Glutamatergic neuron (in vitro differentiated cells): ENCODE data around the gene PCNX2. TPM values are rescaled to one million over a fixed set of nuclear protein-coding genes. Genes with fewer than 3 reads are reported as not detected.

Experiments used
- DNase-seq: peaks from one replicate; pipeline ENCODE4 v3.0.0; 2022
- H3K27ac Mint-ChIP-seq: one replicate; pipeline ENCODE4 v1.8.0; 2020; ENCODE audit warnings: mild to moderate bottlenecking, mixed read lengths, inconsistent platforms; ENCODE audit not compliant: unreplicated experiment
- H3K27me3 Mint-ChIP-seq: one replicate; pipeline ENCODE4 v1.8.0; 2020; ENCODE audit warnings: mild to moderate bottlenecking, moderate library complexity, mixed read lengths, inconsistent platforms; ENCODE audit not compliant: unreplicated experiment
- H3K36me3 Mint-ChIP-seq: one replicate; pipeline ENCODE4 v1.8.0; 2020; ENCODE audit warnings: mild to moderate bottlenecking, mixed read lengths, inconsistent platforms; ENCODE audit not compliant: unreplicated experiment
- H3K4me1 Mint-ChIP-seq: one replicate; pipeline ENCODE4 v1.8.0; 2020; ENCODE audit warnings: mild to moderate bottlenecking, low read depth, mixed read lengths, inconsistent platforms; ENCODE audit not compliant: unreplicated experiment
- H3K4me3 Mint-ChIP-seq: one replicate; pipeline ENCODE4 v1.8.0; 2020; ENCODE audit warnings: mild to moderate bottlenecking, mixed read lengths, inconsistent platforms; ENCODE audit not compliant: unreplicated experiment
- H3K9me3 Mint-ChIP-seq: one replicate; pipeline ENCODE4 v1.8.0; 2020; ENCODE audit warnings: mild to moderate bottlenecking, moderate library complexity, mixed read lengths, inconsistent platforms; ENCODE audit not compliant: unreplicated experiment
- total RNA-seq: library from RNA; stranded (reverse); fragmentation: NEBNext Ultra II Directional; extraction: Animal tissue kit (Norgen Biotek cat#: 25700); gene quantifications from one replicate; pipeline ENCODE4 v1.2.1, GENCODE V29; 2021; ENCODE audit not compliant: unreplicated experiment
- TF ChIP-seq, protein P1 (sequence below): fragments of 200-600 bp; sonication (generic); IDR thresholded peaks from one replicate; pipeline ENCODE4 v1.5.0; 2021; ENCODE audit not compliant: partially characterized antibody, unreplicated experiment

PCNX2 gene
- total RNA-seq, 1 donor from 2014 or later = 44.5 TPM

DNA sequence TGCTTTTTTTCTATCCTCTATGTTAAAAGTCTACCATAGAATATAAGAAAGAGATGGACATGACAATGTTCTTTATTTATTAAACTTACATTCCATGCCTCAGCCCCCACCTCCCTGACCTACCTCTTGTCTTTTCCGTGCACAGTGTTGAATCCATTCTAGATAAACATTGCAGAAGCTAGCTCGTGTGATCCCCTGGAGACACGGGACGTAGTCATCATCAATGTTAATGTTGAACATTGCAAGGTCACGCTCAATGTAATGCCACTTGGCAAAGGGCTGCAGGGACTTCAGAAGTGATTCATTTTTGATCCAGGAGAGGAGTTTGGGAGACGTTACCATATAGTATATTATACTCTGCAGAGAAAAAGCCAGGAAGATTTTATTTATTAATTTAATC, 278.7 kb downstream of the PCNX2 start:
- peaks cover 15% of the 10 kb centered on the region for H3K4me1 Mint-ChIP-seq
- DNase-seq = no peak

DNA sequence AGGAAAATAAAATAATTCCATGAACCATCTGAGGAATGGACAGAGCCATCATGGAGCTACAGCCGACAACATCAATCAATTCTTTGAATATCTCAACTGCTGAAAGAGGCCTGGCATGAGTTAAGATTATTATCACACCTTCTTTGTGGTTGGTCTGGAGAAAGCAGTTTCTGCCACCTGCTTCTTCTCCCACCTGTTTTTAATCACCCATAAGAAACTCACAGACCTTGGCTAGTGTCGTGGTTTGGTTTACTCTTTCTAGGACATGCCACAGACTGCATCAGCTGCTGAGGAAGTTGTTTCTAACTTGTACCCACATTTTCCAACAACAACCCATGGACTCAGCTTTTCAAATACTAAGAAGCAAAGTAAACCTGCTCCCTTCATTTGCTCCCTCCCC, 279.6 kb downstream of the PCNX2 start:
- Mint-ChIP-seq H3K9me3 (peaks cover 2% of the 10 kb centered on the region), H3K36me3 (peaks cover 5% of the 10 kb centered on the region), H3K4me1 (peaks cover 15% of the 10 kb centered on the region), H3K27me3 (no peaks in the 10 kb centered on the region), H3K27ac (no peak overlapping the region), H3K4me3 (no peak overlapping the region)
- TF ChIP-seq, protein P1, sequence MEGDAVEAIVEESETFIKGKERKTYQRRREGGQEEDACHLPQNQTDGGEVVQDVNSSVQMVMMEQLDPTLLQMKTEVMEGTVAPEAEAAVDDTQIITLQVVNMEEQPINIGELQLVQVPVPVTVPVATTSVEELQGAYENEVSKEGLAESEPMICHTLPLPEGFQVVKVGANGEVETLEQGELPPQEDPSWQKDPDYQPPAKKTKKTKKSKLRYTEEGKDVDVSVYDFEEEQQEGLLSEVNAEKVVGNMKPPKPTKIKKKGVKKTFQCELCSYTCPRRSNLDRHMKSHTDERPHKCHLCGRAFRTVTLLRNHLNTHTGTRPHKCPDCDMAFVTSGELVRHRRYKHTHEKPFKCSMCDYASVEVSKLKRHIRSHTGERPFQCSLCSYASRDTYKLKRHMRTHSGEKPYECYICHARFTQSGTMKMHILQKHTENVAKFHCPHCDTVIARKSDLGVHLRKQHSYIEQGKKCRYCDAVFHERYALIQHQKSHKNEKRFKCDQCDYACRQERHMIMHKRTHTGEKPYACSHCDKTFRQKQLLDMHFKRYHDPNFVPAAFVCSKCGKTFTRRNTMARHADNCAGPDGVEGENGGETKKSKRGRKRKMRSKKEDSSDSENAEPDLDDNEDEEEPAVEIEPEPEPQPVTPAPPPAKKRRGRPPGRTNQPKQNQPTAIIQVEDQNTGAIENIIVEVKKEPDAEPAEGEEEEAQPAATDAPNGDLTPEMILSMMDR = no peak
- no peak for DNase-seq

More for the DNA sequence above, 278.7 kb downstream of the PCNX2 start:
- TF ChIP-seq, protein P1 = no peak
- Mint-ChIP-seq H3K27me3 (no peaks in the 10 kb centered on the region), H3K4me3 (no peak overlapping the region), H3K27ac (no peak overlapping the region), H3K9me3 (peaks cover 2% of the 10 kb centered on the region), H3K36me3 (peaks cover 5% of the 10 kb centered on the region)

DNA sequence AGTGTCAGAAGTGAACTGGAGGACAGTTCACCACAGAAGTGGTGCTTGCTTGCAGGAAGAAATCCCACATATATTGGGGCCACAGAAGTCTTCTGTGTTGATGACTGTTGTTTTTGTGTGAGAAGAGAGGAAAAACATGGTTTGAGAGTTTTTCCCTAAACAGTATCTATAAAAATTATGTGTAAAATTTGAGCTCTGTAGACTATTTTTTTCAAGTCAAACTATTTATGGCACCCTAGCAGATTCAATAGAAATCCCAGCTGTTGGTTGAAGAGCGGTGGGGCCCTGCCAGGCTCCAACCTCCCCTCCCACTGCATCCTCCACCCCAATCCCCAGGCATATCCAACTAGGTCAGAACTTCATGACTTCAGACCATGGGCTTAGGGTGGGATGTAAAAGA, 283.5 kb downstream of the PCNX2 start:
- Mint-ChIP-seq H3K4me1 (peaks cover 3% of the 10 kb centered on the region), H3K4me3 (no peak overlapping the region), H3K9me3 (peaks cover 2% of the 10 kb centered on the region), H3K27ac (no peak overlapping the region), H3K36me3 (peaks cover 5% of the 10 kb centered on the region), H3K27me3 (no peaks in the 10 kb centered on the region)
- DNase-seq = no peak
- TF ChIP-seq, protein P1 = no peak

DNA sequence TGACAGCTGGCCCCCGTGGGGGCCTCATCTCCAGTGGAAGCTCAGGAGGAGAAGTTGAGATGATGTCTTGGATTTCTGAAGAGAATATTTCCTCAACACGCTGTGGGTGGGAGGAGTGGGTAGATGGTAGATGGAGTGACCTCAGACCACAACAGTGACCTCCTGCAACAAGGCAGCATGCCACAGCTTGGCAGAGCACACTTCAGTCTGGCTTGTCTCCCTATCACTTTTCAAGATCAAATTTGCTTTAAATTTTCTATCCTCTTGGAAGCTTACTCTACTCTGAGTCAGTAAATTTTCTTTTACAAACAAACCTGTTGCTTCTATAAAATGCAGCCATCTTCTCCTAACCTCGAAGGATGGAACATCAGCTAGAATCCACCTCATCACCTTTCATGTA, 285.4 kb downstream of the PCNX2 start:
- no peak for DNase-seq
- TF ChIP-seq, protein P1 = no peak
- Mint-ChIP-seq H3K27ac (no peak overlapping the region), H3K36me3 (no peaks in the 10 kb centered on the region), H3K9me3 (peaks cover 8% of the 10 kb centered on the region), H3K4me3 (no peak overlapping the region), H3K27me3 (no peaks in the 10 kb centered on the region), H3K4me1 (no peaks in the 10 kb centered on the region)

DNA sequence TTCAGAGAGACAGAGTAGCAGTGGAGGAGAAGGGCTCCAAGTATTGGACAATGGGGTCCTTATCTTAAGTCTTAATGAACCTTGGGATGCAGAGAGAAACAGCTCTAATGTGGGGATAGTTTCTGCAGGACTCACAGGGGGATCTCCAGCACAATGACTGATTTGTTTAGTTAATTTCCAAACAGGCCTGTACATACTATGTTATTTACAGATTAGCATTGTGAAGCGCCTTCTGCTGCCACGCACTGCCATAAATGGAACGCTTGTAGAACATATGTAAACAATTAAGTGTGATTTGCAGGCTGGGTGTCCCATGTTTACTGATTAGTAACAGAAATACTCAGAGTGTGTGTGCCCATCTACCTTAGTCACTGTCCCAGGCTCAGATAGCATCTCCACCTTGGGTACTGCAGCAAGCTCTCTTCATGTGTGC, 289.0 kb downstream of the PCNX2 start:
- H3K9me3 Mint-ChIP-seq = peaks cover 10% of the 10 kb centered on the region
- no peak overlapping the region for H3K4me3 Mint-ChIP-seq
- peaks cover 1% of the 10 kb centered on the region for H3K27me3 Mint-ChIP-seq
- TF ChIP-seq, protein P1 = no peak
- peaks cover 7% of the 10 kb centered on the region for H3K36me3 Mint-ChIP-seq
- DNase-seq = no peak
- no peak overlapping the region for H3K27ac Mint-ChIP-seq
- peaks cover 2% of the 10 kb centered on the region for H3K4me1 Mint-ChIP-seq
